Stimulated activated CD4-positive, alpha-beta T cell treated with anti-CD3 and anti-CD28 coated beads, Interleukin-1b, Interleukin-23, amount 100 ng/mL, for 24 hours (primary cell): Measurements from ENCODE around the gene C4orf50.

Experiments
- DNase-seq, 4 experiments: peaks; one replicate each; pipeline ENCODE4 v3.0.0-alpha.2; 2020; ENCODE audit warnings: low read depth in 4 of 4, low spot score in 1 of 4

The C4orf50 gene

GRCh38 chr4:6044276-6044675, 26.0 kb upstream of the C4orf50 start:
- DNase-seq, result no peak

GRCh38 chr4:6043843-6044242, 25.6 kb upstream of the C4orf50 start:
- no peak for DNase-seq

GRCh38 chr4:6043188-6043587, 25.0 kb upstream of the C4orf50 start:
- no peak for DNase-seq

GRCh38 chr4:6042293-6043063, 24.2 kb upstream of the C4orf50 start:
- DNase-seq, result no peak

GRCh38 chr4:6041800-6042199, 23.6 kb upstream of the C4orf50 start:
- DNase-seq, result no peak

GRCh38 chr4:6038711-6039110, 20.5 kb upstream of the C4orf50 start:
- no peak for DNase-seq

GRCh38 chr4:6035786-6036185, 17.6 kb upstream of the C4orf50 start:
- DNase-seq, result no peak

GRCh38 chr4:6033381-6033780, 15.2 kb upstream of the C4orf50 start:
- no peak for DNase-seq

- no peak for DNase-seq
These were observed 14.3 kb upstream of the C4orf50 start for GRCh38 chr4:6032249-6033244.

GRCh38 chr4:6031846-6032245, 13.6 kb upstream of the C4orf50 start:
- no peak for DNase-seq

- DNase-seq, result no peak
These were observed 12.4 kb upstream of the C4orf50 start for GRCh38 chr4:6030679-6031078.

GRCh38 chr4:6029254-6029653, 11.0 kb upstream of the C4orf50 start:
- DNase-seq, result no peak

- DNase-seq, result no peak
These were observed 9.9 kb upstream of the C4orf50 start for GRCh38 chr4:6028168-6028567.

- DNase-seq, result no peak
These were observed 9.2 kb upstream of the C4orf50 start for GRCh38 chr4:6027392-6027791.

GRCh38 chr4:6024313-6024960, 6.2 kb upstream of the C4orf50 start:
- DNase-seq, result no peak

- DNase-seq, result no peak
These were observed 5.5 kb upstream of the C4orf50 start for GRCh38 chr4:6023731-6024130.

GRCh38 chr4:6022607-6023288, 4.5 kb upstream of the C4orf50 start:
- DNase-seq, result no peak

GRCh38 chr4:6021831-6022606, 3.8 kb upstream of the C4orf50 start:
- no peak for DNase-seq

- DNase-seq, result no peak
These were observed 2.4 kb upstream of the C4orf50 start for GRCh38 chr4:6020613-6021012.
